KMS-11 (cell line): Measurements from ENCODE around the gene MON1B.
A peak's percentile ranks its signal among the peaks of the same experiment; 100 is the strongest.
"Not testable (repeated sequence)": the region's sequence is repeated elsewhere in the genome, so short reads cannot be mapped to it uniquely, and the experiment has no call there.

ENCODE experiments used
- H2AFZ ChIP-seq: fragments of 200-600 bp; sonication (generic); 2 replicates; pipeline ENCODE4 v1.6.1; 2016; ENCODE audit warnings: antibody characterized with exemption, mixed run types, low read depth
- H3K27ac ChIP-seq: fragments of 200-600 bp; sonication (generic); 2 replicates; pipeline ENCODE4 v1.6.1; 2016; ENCODE audit warnings: mild to moderate bottlenecking, mixed run types
- H3K27me3 ChIP-seq: fragments of 200-600 bp; sonication (generic); 2 replicates; pipeline ENCODE4 v1.6.1; 2017; ENCODE audit warnings: mild to moderate bottlenecking, low read depth, mixed run types, moderate library complexity; ENCODE audit not compliant: insufficient read depth
- H3K36me3 ChIP-seq: fragments of 200-600 bp; sonication (generic); 2 replicates; pipeline ENCODE4 v1.6.1; 2017; ENCODE audit warnings: mild to moderate bottlenecking, mixed run types; ENCODE audit not compliant: insufficient read depth
- H3K4me1 ChIP-seq: fragments of 200-600 bp; sonication (generic); 2 replicates; pipeline ENCODE4 v1.6.1; 2016; ENCODE audit warnings: mild to moderate bottlenecking, low read depth, mixed run types; ENCODE audit not compliant: poor library complexity, severe bottlenecking
- H3K4me2 ChIP-seq: fragments of 200-600 bp; sonication (generic); 2 replicates; pipeline ENCODE4 v1.7.0; 2016; ENCODE audit warnings: mild to moderate bottlenecking, mixed run types
- H3K4me3 ChIP-seq: fragments of 200-600 bp; sonication (generic); IDR thresholded peaks from 2 replicates; pipeline ENCODE4 v1.6.1; 2017; ENCODE audit warnings: low read depth, low read length, mixed read lengths; ENCODE audit not compliant: insufficient read depth
- H3K79me2 ChIP-seq: fragments of 200-600 bp; sonication (generic); 2 replicates; pipeline ENCODE4 v1.6.1; 2016; ENCODE audit warnings: low read depth, mixed run types; ENCODE audit not compliant: insufficient read depth
- H3K9ac ChIP-seq: fragments of 200-600 bp; sonication (generic); 2 replicates; pipeline ENCODE4 v1.6.1; 2016; ENCODE audit warnings: mild to moderate bottlenecking, mixed run types
- H4K20me1 ChIP-seq: fragments of 200-600 bp; sonication (generic); 2 replicates; pipeline ENCODE4 v1.6.1; 2016; ENCODE audit warnings: mild to moderate bottlenecking, mixed run types; ENCODE audit not compliant: insufficient read depth
- CTCF ChIP-seq: fragments of 200-600 bp; sonication (generic); conservative IDR thresholded peaks from 2 replicates; pipeline ENCODE4 v1.6.1; 2017; ENCODE audit warnings: low read depth, mild to moderate bottlenecking, antibody characterized with exemption, low read length, moderate library complexity, mixed read lengths

MON1B gene

DNA sequence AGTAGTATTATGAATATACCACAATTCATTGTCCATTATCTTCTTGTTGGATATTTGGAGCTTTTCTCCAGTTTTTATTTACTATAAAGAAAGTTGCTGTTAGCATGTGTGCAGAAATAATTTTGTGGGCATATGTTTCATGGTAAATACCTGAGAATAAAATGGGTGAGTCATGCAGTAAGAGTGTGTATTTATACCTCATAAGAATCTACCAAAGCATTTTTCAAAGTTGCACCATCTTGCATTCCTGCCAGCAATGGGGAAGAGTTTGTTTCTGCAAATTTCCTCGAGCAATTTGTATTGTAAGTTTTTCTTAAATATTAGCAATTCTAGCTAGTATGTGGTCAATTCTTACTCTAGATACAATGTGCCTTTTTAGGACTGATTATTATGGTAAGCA is 7.9 kb upstream of the MON1B start:
- Histone ChIP-seq H3K36me3 (no peaks in the 10 kb centered on the region), H3K27me3 (no peaks in the 10 kb centered on the region), H3K4me1 (no peaks in the 10 kb centered on the region), H3K27ac (no peak overlapping the region), H2AFZ (no peak overlapping the region), H3K9ac (no peak overlapping the region), H3K79me2 (no peaks in the 10 kb centered on the region), H4K20me1 (no peaks in the 10 kb centered on the region), H3K4me2 (no peak overlapping the region), H3K4me3 (no peak overlapping the region)
- TF ChIP-seq CTCF: no peak

- not testable (repeated sequence) for H3K4me2 ChIP-seq, H2AFZ ChIP-seq, H3K27ac ChIP-seq, H3K4me3 ChIP-seq, H3K79me2 ChIP-seq, H4K20me1 ChIP-seq, H3K4me1 ChIP-seq, H3K36me3 ChIP-seq, H3K27me3 ChIP-seq, H3K9ac ChIP-seq
Measured at GRCh38 chr16:77186298-77186697, 4.7 kb upstream of the MON1B start.

DNA sequence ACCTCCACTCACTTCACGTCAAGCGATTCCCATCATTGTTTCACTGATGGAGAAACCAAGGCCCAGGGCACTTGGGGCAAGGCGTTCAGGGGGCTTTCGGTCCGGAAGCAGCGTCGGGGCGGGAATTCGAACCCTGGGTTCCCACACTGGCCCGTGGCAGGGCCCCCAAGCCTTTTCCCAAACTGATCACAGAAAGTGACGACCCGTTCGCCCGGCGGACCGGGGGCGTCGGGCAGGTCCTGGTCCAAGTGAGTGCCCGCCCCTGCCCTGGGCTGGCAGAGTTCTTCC is 856 bp upstream of the MON1B start:
- H3K27me3 ChIP-seq: no peaks in the 10 kb centered on the region
- H3K4me2 ChIP-seq: peak overlapping the region; percentile 86
- H3K4me1 ChIP-seq: peaks cover 8% of the 10 kb centered on the region
- H3K4me3 ChIP-seq: peak overlapping the region; percentile 77
- peak overlapping the region; percentile 91 for H2AFZ ChIP-seq
- peak overlapping the region; percentile 79 for H3K27ac ChIP-seq
- H3K36me3 ChIP-seq: no peaks in the 10 kb centered on the region
- peaks cover 21% of the 10 kb centered on the region for H3K79me2 ChIP-seq
- peak overlapping the region; percentile 84 for H3K9ac ChIP-seq
- no peak for TF ChIP-seq CTCF
- H4K20me1 ChIP-seq: no peaks in the 10 kb centered on the region

DNA sequence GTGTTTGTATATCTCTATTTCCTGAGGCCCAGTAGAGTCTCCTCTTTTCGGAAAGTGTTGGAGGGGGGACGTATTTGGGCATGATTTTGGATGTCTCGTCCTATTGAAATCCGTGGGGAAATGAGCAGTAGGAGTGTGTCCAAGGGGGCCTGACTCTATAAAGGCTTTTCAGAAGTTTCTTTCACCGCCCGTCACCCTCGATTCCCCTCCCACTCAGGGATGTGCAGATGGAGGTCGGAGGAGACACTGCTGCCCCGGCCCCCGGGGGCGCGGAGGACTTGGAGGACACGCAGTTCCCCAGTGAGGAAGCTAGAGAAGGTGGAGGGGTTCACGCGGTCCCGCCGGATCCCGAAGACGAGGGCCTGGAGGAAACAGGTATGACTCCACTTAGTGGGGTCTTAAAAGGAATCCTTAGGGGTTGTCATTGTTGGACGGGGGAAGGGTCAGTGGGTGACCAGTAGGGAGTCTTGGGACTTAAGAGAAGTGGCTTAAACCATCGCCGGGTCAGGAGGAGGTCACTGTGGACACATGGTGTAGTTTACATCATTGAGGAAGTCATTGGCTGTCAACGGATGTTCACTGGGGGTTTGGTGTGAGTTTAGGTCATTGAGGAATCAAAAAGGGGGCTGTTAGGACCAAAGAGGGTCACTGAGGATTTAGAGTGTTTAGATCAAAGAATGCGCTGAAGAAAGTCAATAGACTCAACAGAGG is 424 bp downstream of the MON1B start:
- peak overlapping the region; percentile 79 for H3K27ac ChIP-seq

More for the DNA sequence above, 424 bp downstream of the MON1B start:
- no peak for TF ChIP-seq CTCF
- Histone ChIP-seq H3K27me3 (no peaks in the 10 kb centered on the region), H3K4me1 (peaks cover 8% of the 10 kb centered on the region), H3K36me3 (no peaks in the 10 kb centered on the region), H3K79me2 (peaks cover 21% of the 10 kb centered on the region), H3K9ac (peak overlapping the region; percentile 84), H3K4me3 (peak overlapping the region; percentile 19), H4K20me1 (no peaks in the 10 kb centered on the region), H3K4me2 (peak overlapping the region; percentile 67), H2AFZ (peak overlapping the region; percentile 91)
